GM19397 (cell line): ENCODE measurements around the gene SCAMP3.

Source experiments
- ATAC-seq: cut with Tn5 transposase; IDR thresholded peaks from one replicate; pipeline ENCODE4 v1.9.1; 2021; ENCODE audit warnings: mild to moderate bottlenecking, moderate library complexity; ENCODE audit not compliant: unreplicated experiment

Gene SCAMP3

GRCh38 chr1:155285631-155286044 lies 23.5 kb upstream of the SCAMP3 start:
- ATAC-seq, result no peak

- no peak for ATAC-seq
Observed at GRCh38 chr1:155285063-155285462, 22.9 kb upstream of the SCAMP3 start.

GRCh38 chr1:155284476-155284875 lies 22.3 kb upstream of the SCAMP3 start:
- no peak for ATAC-seq

GRCh38 chr1:155282488-155283091 lies 20.4 kb upstream of the SCAMP3 start:
- no peak for ATAC-seq

- ATAC-seq, result no peak
Observed at GRCh38 chr1:155279268-155279667, 17.1 kb upstream of the SCAMP3 start.

- no peak for ATAC-seq
Observed at GRCh38 chr1:155278689-155279160, 16.6 kb upstream of the SCAMP3 start.

GRCh38 chr1:155277902-155278688 lies 15.9 kb upstream of the SCAMP3 start:
- ATAC-seq, result no peak

- peak; percentile 59 for ATAC-seq
Observed at GRCh38 chr1:155277070-155277901, 15.1 kb upstream of the SCAMP3 start, which contains the start of gene HCN3. HCN3 (plus strand) TSS chr1:155277463; CDS start chr1:155277591, 128 bp downstream.

GRCh38 chr1:155273343-155274245 lies 11.4 kb upstream of the SCAMP3 start, which contains the start of gene CLK2:
CLK2 (minus strand) TSS chr1:155273504; CDS start chr1:155270977, 2,527 bp downstream.
- ATAC-seq, result peak; percentile 82

- peak; percentile 33 for ATAC-seq
Observed at GRCh38 chr1:155272466-155273342, 10.5 kb upstream of the SCAMP3 start.

- ATAC-seq, result no peak
Observed at GRCh38 chr1:155269381-155269780, 7.2 kb upstream of the SCAMP3 start.

- no peak for ATAC-seq
Observed at GRCh38 chr1:155268630-155269029, 6.5 kb upstream of the SCAMP3 start.

GRCh38 chr1:155267373-155267772 lies 5.2 kb upstream of the SCAMP3 start:
- no peak for ATAC-seq

GRCh38 chr1:155266553-155266952 lies 4.4 kb upstream of the SCAMP3 start:
- ATAC-seq, result no peak

- no peak for ATAC-seq
Observed at GRCh38 chr1:155263067-155263466, 907 bp upstream of the SCAMP3 start.

- ATAC-seq, result no peak
Observed at GRCh38 chr1:155261493-155261851, 688 bp downstream of the SCAMP3 start.

GRCh38 chr1:155260276-155260675 lies 1.9 kb downstream of the SCAMP3 start:
- ATAC-seq, result no peak

- ATAC-seq, result no peak
Observed at GRCh38 chr1:155256058-155256852, 5.9 kb downstream of the SCAMP3 start.
